HuH-7.5 (cell line): Measurements from ENCODE around the gene LRRC51.
"Not testable (repeated sequence)": the region's sequence is repeated elsewhere in the genome, so short reads cannot be mapped to it uniquely, and the experiment has no call there.

Experiments used
- DNase-seq: peaks from one replicate; pipeline ENCODE4 v3.0.0; 2011; ENCODE audit warnings: low spot score

The LRRC51 gene

GRCh38 chr11:72111300-72112142 is 30.9 kb downstream of the LRRC51 start:
- DNase-seq, result no peak

GRCh38 chr11:72112143-72112977 is 31.7 kb downstream of the LRRC51 start, which contains the start of gene ANAPC15:
Gene ANAPC15, minus strand, starts transcription at chr11:72112695. Its CDS starts 1,419 bp downstream, at chr11:72111276.
- peak; percentile 72 for DNase-seq

DNA sequence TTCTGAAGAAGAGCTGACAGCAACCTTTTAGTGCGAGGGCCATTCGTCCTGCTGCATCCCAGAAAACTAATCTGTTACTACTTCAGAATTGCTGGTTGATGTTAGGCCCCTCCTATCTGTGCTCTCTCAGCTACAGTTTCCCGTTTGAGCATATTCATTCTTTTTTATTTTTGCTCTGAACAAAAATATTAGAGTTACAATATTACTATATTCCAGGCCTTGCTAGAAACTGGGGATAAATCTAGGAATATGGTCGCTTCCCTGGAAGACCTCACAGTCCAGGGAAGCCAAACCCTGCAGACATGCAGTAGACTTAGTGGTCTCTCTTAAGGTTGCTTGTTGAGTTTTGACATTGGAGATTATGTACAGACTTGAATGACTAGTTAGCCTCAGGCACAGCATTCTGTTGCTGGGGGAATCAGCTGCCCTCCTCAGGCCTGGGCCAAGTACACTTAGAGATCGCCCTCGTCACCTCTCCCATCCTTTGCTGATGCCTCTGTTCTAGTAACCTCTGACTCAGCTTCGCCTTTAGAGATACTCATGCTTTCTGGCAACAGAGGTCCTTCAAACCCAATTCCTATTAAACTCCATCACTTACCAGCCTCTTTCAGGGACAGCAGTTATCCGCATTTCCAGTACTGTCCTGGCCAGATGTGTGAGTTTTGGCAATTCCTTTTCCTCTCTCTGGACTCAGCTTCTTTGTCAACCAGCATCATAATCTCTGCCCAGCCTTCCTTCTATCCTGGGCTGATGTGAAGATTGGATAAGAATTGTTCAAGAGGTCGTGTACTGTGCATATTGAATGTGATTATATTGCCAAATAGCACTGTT is 32.5 kb downstream of the LRRC51 start:
- DNase-seq, result no peak

GRCh38 chr11:72114570-72114969 is 33.9 kb downstream of the LRRC51 start:
- DNase-seq, result no peak

DNA sequence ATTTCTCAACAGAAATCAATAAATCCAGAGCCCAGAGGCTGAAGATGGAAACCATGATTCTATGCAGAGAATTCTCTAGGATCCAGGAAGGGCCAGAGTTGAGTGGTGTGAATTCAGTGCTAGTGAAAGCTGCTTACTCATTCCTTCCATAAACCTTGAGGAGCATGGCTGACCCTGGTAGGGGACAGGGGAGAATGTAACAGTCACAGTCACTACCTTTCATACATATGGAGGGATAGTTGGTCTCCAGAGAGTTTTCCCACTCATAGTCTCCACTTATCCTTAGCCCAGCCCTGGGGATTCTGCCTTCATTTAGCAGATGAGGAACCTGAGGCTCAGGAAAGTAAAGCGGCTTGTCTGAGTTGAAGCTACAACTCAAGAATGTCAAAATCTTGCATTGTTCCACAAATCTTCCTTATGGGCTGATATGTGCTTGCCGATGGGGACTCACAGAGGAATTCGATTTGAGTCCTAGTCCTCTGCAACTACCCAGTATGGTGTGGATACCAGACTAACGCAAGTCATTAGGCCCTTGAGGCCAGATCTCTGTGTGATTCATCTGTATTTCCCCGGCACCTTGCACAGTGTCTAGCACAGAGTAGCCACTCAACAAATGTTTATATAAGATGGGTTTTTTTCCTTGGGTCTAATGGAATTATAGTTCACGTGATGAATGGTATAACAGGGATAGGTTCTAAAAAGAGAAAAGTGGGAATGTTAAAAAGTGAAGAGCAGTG is 35.5 kb downstream of the LRRC51 start:
- no peak for DNase-seq

DNA sequence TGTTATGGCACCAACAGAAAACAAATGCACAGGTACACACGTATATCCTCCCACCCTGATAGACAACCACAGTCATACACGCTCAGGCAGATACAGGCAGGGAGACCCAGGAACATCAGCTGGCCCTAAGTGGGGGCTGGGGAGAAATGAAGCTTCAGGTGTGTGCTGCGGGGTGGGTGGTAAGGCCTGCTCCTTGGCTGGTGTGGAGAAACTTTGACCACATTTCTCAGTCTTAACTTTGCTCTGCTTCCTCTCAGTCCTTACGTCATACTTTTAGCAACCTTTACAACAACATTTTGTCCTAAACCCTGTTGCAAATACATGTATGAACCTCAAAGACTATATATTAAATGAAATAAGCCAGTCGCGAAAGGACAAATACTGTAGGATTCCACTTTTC is 38.5 kb downstream of the LRRC51 start:
- no peak for DNase-seq

GRCh38 chr11:72120930-72121329 is 40.3 kb downstream of the LRRC51 start:
- no peak for DNase-seq

DNA sequence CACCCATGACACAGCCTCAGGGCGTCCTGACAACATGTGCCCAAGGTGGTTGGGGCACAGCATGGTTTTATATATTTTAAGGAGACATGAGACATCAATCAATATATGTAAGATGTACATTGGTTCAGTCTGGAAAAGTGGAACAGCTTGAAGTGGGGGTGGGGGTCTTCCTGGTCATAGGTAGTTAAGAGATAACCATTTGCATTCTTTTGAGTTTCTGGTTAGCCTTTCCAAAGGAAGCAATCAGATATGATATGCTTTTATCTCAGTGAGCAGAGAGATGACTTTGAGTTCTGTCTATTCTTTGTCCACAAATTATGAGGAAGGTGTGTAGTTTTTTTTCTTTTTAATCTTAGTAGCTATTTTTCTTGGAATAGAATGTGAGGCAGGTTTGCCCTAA is 42.0 kb downstream of the LRRC51 start:
- DNase-seq, result no peak

GRCh38 chr11:72123117-72123653 is 42.5 kb downstream of the LRRC51 start:
- DNase-seq, result no peak

DNA sequence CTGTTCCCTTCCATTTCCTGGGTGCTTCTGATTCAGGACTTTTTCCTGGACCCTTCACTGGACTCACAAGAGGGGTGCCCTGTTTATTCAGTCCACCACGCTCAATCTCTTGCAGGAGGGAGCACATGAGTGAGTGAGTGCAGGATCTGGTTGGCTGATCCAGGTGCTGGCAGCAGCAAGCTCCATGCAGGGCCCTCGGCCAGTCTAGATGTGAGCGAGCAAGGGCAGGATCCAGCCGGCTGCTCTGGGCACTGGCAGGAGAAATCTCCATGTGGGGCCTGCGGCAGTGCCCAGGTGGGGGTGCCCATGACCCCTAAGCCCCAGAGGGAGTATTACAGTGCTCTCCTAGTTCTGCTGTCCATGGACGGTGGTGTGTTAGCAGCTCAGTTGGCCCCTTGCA is 43.4 kb downstream of the LRRC51 start:
- DNase-seq, result no peak

DNA sequence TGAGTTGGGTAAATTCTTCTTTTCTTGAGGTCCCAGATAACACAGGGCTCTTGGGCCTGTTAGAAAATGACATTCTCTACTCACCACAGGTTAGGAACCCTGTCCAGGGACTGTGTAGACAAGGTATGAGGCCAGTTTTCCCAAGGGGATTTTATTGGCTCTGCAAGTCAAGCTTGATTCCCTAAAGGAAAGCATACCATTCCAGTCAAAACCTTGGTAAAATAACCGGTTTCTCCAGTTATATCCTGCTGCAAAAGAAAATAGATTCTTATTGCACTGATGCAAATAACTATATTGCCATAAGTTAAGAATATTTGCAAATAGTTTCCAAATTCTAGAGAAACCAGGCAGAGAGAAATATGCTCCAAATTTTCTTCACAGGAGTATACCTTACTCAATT is 45.3 kb downstream of the LRRC51 start:
- DNase-seq, result no peak

- DNase-seq, result no peak
Measured at GRCh38 chr11:72127923-72128322, 47.3 kb downstream of the LRRC51 start.

- no peak for DNase-seq
Measured at GRCh38 chr11:72129381-72129780, 48.7 kb downstream of the LRRC51 start.

DNA sequence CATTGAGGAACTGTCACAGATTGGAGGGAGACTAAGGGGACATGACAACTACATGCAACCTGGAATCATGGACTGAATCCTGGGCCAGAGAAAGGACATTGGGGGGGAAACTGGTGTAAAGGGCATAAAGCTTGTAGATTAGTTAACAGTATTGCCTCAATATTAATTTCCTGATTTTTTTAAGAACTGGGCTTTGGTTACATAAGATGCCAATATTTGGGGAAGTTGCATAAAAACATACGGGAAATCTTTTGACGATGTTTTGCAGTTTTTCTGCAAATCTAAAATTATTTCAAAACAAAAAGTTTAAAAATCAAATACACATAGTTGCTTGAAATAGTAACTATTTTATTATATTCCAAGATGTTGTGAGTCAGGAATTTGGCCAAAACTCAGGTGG is 52.0 kb downstream of the LRRC51 start:
- DNase-seq, result no peak

- DNase-seq, result not testable (repeated sequence)
Measured at GRCh38 chr11:72135473-72135872, 54.8 kb downstream of the LRRC51 start, which contains the start of gene FOLR3. Gene FOLR3, plus strand, starts transcription at chr11:72135725. Its CDS starts 228 bp downstream, at chr11:72135953.

GRCh38 chr11:72135891-72136683 is 55.4 kb downstream of the LRRC51 start:
- no peak for DNase-seq

GRCh38 chr11:72136684-72137262 is 56.1 kb downstream of the LRRC51 start:
- DNase-seq, result no peak

DNA sequence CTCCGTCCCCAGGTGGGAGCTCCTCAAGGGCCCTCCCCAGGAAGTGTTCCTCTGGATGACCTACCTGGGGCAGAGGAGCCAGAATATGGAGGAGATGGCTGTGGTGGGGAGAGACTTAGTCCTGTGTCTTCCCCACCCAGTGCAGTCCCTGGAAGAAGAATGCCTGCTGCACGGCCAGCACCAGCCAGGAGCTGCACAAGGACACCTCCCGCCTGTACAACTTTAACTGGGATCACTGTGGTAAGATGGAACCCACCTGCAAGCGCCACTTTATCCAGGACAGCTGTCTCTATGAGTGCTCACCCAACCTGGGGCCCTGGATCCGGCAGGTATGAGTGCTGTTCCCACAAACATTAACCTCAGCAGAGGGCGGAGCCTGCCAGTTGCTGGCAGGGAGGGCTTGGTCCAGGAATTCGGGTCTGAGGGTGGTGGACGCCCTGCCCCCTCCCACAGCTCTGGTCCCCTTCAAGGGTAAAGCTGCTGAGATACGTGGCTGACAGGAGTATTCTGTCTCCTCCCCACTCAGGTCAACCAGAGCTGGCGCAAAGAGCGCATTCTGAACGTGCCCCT is 58.3 kb downstream of the LRRC51 start:
- no peak for DNase-seq

DNA sequence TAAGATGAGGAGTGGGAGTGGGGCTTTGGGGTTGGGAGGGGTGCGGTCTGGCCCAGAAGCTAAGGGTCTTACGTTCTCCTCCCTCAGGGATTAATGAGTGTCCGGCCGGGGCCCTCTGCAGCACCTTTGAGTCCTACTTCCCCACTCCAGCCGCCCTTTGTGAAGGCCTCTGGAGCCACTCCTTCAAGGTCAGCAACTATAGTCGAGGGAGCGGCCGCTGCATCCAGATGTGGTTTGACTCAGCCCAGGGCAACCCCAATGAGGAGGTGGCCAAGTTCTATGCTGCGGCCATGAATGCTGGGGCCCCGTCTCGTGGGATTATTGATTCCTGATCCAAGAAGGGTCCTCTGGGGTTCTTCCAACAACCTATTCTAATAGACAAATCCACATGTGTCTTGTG is 58.9 kb downstream of the LRRC51 start:
- no peak for DNase-seq

GRCh38 chr11:72140661-72141060 is 60.0 kb downstream of the LRRC51 start:
- no peak for DNase-seq
